HG03342 (cell line): Measurements from ENCODE around the gene PHLDB2.

Source experiments
- ATAC-seq: cut with Tn5 transposase; IDR thresholded peaks from one replicate; pipeline ENCODE4 v1.9.1; 2021; ENCODE audit warnings: mild to moderate bottlenecking, moderate library complexity; ENCODE audit not compliant: unreplicated experiment

The PHLDB2 gene

GRCh38 chr3:111919370-111920065 lies 60.5 kb downstream of the PHLDB2 start:
- no peak for ATAC-seq

GRCh38 chr3:111921181-111921580 lies 62.1 kb downstream of the PHLDB2 start:
- ATAC-seq = no peak

GRCh38 chr3:111923095-111923771 lies 64.2 kb downstream of the PHLDB2 start:
- ATAC-seq = no peak

- ATAC-seq = no peak
Measured at GRCh38 chr3:111923806-111924205, 64.7 kb downstream of the PHLDB2 start.

- no peak for ATAC-seq
Measured at GRCh38 chr3:111924283-111924682, 65.2 kb downstream of the PHLDB2 start.

GRCh38 chr3:111926266-111926676 lies 67.2 kb downstream of the PHLDB2 start:
- ATAC-seq = no peak

- no peak for ATAC-seq
Measured at GRCh38 chr3:111928613-111929012, 69.5 kb downstream of the PHLDB2 start.

GRCh38 chr3:111929484-111929883 lies 70.4 kb downstream of the PHLDB2 start:
- ATAC-seq = no peak

GRCh38 chr3:111932946-111933345 lies 73.9 kb downstream of the PHLDB2 start:
- no peak for ATAC-seq

- ATAC-seq = no peak
Measured at GRCh38 chr3:111936191-111936841, 77.3 kb downstream of the PHLDB2 start.

GRCh38 chr3:111936967-111937366 lies 77.9 kb downstream of the PHLDB2 start:
- no peak for ATAC-seq

- ATAC-seq = no peak
Measured at GRCh38 chr3:111937871-111938270, 78.8 kb downstream of the PHLDB2 start.

GRCh38 chr3:111939873-111940272 lies 80.8 kb downstream of the PHLDB2 start:
- no peak for ATAC-seq

- no peak for ATAC-seq
Measured at GRCh38 chr3:111943533-111943932, 84.5 kb downstream of the PHLDB2 start.

GRCh38 chr3:111944372-111944771 lies 85.3 kb downstream of the PHLDB2 start:
- ATAC-seq = no peak

GRCh38 chr3:111947231-111947630 lies 88.2 kb downstream of the PHLDB2 start:
- ATAC-seq = no peak

GRCh38 chr3:111948786-111949185 lies 89.7 kb downstream of the PHLDB2 start:
- ATAC-seq = no peak

GRCh38 chr3:111949712-111950111 lies 90.6 kb downstream of the PHLDB2 start:
- no peak for ATAC-seq

GRCh38 chr3:111951032-111951431 lies 92.0 kb downstream of the PHLDB2 start:
- no peak for ATAC-seq

GRCh38 chr3:111952086-111952485 lies 93.0 kb downstream of the PHLDB2 start:
- no peak for ATAC-seq

- no peak for ATAC-seq
Measured at GRCh38 chr3:111952866-111953450, 93.9 kb downstream of the PHLDB2 start.
